Activated naive CD4-positive, alpha-beta T cell treated with Interleukin-2 at 50 U/mL for 16 hours (primary cell): ENCODE results near the gene RASSF7.

Experiments
- DNase-seq: peaks from one replicate; pipeline ENCODE4 v3.0.0-alpha.2; 2020

Gene RASSF7

GRCh38 chr11:533586-534395 lies 27.0 kb upstream of the RASSF7 start:
- no peak for DNase-seq

- peak; percentile 34 for DNase-seq
Measured at GRCh38 chr11:534396-535209, 26.2 kb upstream of the RASSF7 start.

- no peak for DNase-seq
Measured at GRCh38 chr11:535210-535518, 25.6 kb upstream of the RASSF7 start.

GRCh38 chr11:535519-536454 lies 25.0 kb upstream of the RASSF7 start, which contains the start of gene HRAS:
Gene HRAS (minus strand): TSS chr11:535576.
- peak; percentile 96 for DNase-seq

GRCh38 chr11:536841-537621 lies 23.7 kb upstream of the RASSF7 start, which contains the start of gene LRRC56:
Gene LRRC56 (plus strand): TSS chr11:537527. CDS start chr11:540685, 3,158 bp downstream.
- DNase-seq, result peak; percentile 92

- DNase-seq, result no peak
Measured at GRCh38 chr11:537622-538430, 22.9 kb upstream of the RASSF7 start.

GRCh38 chr11:538431-539051 lies 22.2 kb upstream of the RASSF7 start:
- no peak for DNase-seq

- DNase-seq, result no peak
Measured at GRCh38 chr11:539971-540481, 20.7 kb upstream of the RASSF7 start.

GRCh38 chr11:540583-541432 lies 20.0 kb upstream of the RASSF7 start:
- DNase-seq, result no peak

GRCh38 chr11:541433-541885 lies 19.3 kb upstream of the RASSF7 start:
- DNase-seq, result no peak

- no peak for DNase-seq
Measured at GRCh38 chr11:544817-545166, 16.0 kb upstream of the RASSF7 start.

- DNase-seq, result no peak
Measured at GRCh38 chr11:545171-545570, 15.6 kb upstream of the RASSF7 start.

- no peak for DNase-seq
Measured at GRCh38 chr11:548700-549603, 11.8 kb upstream of the RASSF7 start.

- DNase-seq, result no peak
Measured at GRCh38 chr11:550021-550745, 10.6 kb upstream of the RASSF7 start.

GRCh38 chr11:550746-551085 lies 10.1 kb upstream of the RASSF7 start:
- DNase-seq, result no peak

- no peak for DNase-seq
Measured at GRCh38 chr11:551131-551530, 9.6 kb upstream of the RASSF7 start.

GRCh38 chr11:551596-551995 lies 9.2 kb upstream of the RASSF7 start:
- no peak for DNase-seq
